Measurements from ENCODE around the gene HRC. TPM values are rescaled to one million over a fixed set of nuclear protein-coding genes. Genes with fewer than 3 reads are reported as not detected.
"Not testable (repeated sequence)": the region's sequence is repeated elsewhere in the genome, so short reads cannot be mapped to it uniquely, and the experiment has no call there.

Gene HRC
- total RNA-seq, 1 experiment from 2014 or later: 0.13 TPM

- no peaks in the 10 kb centered on the region for H3K9me3 ChIP-seq (ENCODE audit: control insufficient read depth, insufficient read depth, low read depth, low read length)
Observed at GRCh38 chr19:49148044-49148682, 7.0 kb downstream of the HRC start.

GRCh38 chr19:49146408-49146770 is 8.8 kb downstream of the HRC start:
- H3K36me3 ChIP-seq (ENCODE audit: control insufficient read depth, insufficient read depth, low read length); H3K27ac ChIP-seq (ENCODE audit: low read length); H3K4me1 ChIP-seq (ENCODE audit: control insufficient read depth, insufficient read depth, low read length); H3K4me3 ChIP-seq (ENCODE audit: low read depth in 2 of 2, low read length in 2 of 2); in situ Hi-C loops (cut with HindIII; ENCODE audit: low pct_unique_long_range_greater_than_20kb, low sequenced_read_pairs); H3K9me3 ChIP-seq (ENCODE audit: control insufficient read depth, insufficient read depth, low read depth, low read length); intact Hi-C loops (cut with micrococcal nuclease; ENCODE audit: unreplicated experiment); H3K27me3 ChIP-seq (ENCODE audit: control insufficient read depth, insufficient read depth, low read length); POLR2A ChIA-PET; BruUV-seq (replicated peaks); ATAC-seq; DNase-seq (ENCODE audit: low read depth, low spot score): not testable (repeated sequence)
- CTCF ChIA-PET: interaction anchor here (0.6 to 1.1 kb wide), 6 partner anchors 19 to 72 kb away, joined by 3 to 10 read pairs (median 4); no protein-coding TSS in a partner anchor

More at GRCh38 chr19:49148044-49148682, 7.0 kb downstream of the HRC start:
- in situ Hi-C loops (cut with HindIII; ENCODE audit: low pct_unique_long_range_greater_than_20kb, low sequenced_read_pairs): no loop called here
- no peak overlapping the region for H3K4me3 ChIP-seq (ENCODE audit: low read depth in 2 of 2, low read length in 2 of 2)
- no peak for ATAC-seq
- H3K36me3 ChIP-seq (ENCODE audit: control insufficient read depth, insufficient read depth, low read length): no peaks in the 10 kb centered on the region; the same call in 1 of the 2 replicates
- ChIA-PET POLR2A (no interaction called here), CTCF (interaction anchor here (1.4 kb wide), 1 partner anchor 51 kb away, joined by 4 read pairs; no protein-coding TSS in a partner anchor)
- TF ChIP-seq TCF7L2 (IDR thresholded peaks at IDR 0.05; ENCODE audit: low read depth, low read length) (no peak), POLR2AphosphoS5 (IDR thresholded peaks at IDR 0.05; ENCODE audit: low read depth, low read length) (no peak), SIN3A (IDR thresholded peaks at IDR 0.05; ENCODE audit: borderline replicate concordance, insufficient read depth, low read depth, low read length) (no peak), REST (IDR thresholded peaks at IDR 0.05; ENCODE audit: insufficient read depth in 1 of 2, low read depth in 2 of 2, low read length in 1 of 2) (no peak), CTCF (IDR thresholded peaks at IDR 0.05) (no peak)
- intact Hi-C loops (cut with micrococcal nuclease; ENCODE audit: unreplicated experiment): no loop called here
- BruUV-seq (replicated peaks): TSS peak; percentile 66
- no peaks in the 10 kb centered on the region; the same call in 1 of the 2 replicates for H3K4me1 ChIP-seq (ENCODE audit: control insufficient read depth, insufficient read depth, low read length)
- no peaks in the 10 kb centered on the region for H3K27me3 ChIP-seq (ENCODE audit: control insufficient read depth, insufficient read depth, low read length)
- no peak for DNase-seq (ENCODE audit: low read depth, low spot score)
- 0 out of 2 replicates have a peak overlapping the region, but pooled peaks have one; percentile 4 for H3K27ac ChIP-seq (ENCODE audit: low read length)
